GM23248 (cell line): ENCODE results near the gene SLC25A10. TPM values are rescaled to one million over a fixed set of nuclear protein-coding genes. Genes with fewer than 3 reads are reported as not detected.

Experiments
- DNase-seq: peaks from one replicate; pipeline ENCODE4 v3.0.0-alpha.2; 2015
- H2AFZ ChIP-seq: fragments of 200-600 bp; sonication (generic); 2 replicates; pipeline ENCODE4 v1.6.1; 2016; ENCODE audit warnings: antibody characterized with exemption
- H3F3A ChIP-seq: fragments of 200-600 bp; sonication (generic); 2 replicates; pipeline ENCODE4 v1.6.1; 2016; ENCODE audit warnings: mild to moderate bottlenecking, antibody characterized with exemption, mixed run types; ENCODE audit not compliant: insufficient read depth
- H3K27ac ChIP-seq: fragments of 200-600 bp; sonication (generic); 2 replicates; pipeline ENCODE4 v1.5.1; 2016; ENCODE audit warnings: mild to moderate bottlenecking
- H3K27me3 ChIP-seq: fragments of 200-600 bp; sonication (generic); replicated peaks from 2 replicates; pipeline ENCODE4 v1.6.1; 2016; ENCODE audit warnings: mild to moderate bottlenecking; ENCODE audit not compliant: insufficient read depth
- H3K36me3 ChIP-seq: fragments of 200-600 bp; sonication (generic); 2 replicates; pipeline ENCODE4 v1.6.1; 2016; ENCODE audit warnings: low read depth, mild to moderate bottlenecking
- H3K4me1 ChIP-seq: fragments of 200-600 bp; sonication (generic); 2 replicates; pipeline ENCODE4 v1.6.1; 2016; ENCODE audit warnings: mild to moderate bottlenecking; ENCODE audit not compliant: insufficient read depth
- H3K4me2 ChIP-seq: fragments of 200-600 bp; sonication (generic); one replicate; pipeline ENCODE4 v1.6.1; 2016; ENCODE audit warnings: mild to moderate bottlenecking; ENCODE audit not compliant: unreplicated experiment
- H3K4me3 ChIP-seq: fragments of 200-600 bp; sonication (generic); 2 replicates; pipeline ENCODE4 v1.5.1; 2016; ENCODE audit warnings: mild to moderate bottlenecking
- H3K79me2 ChIP-seq: fragments of 200-600 bp; sonication (generic); 2 replicates; pipeline ENCODE4 v1.6.1; 2016; ENCODE audit warnings: mild to moderate bottlenecking; ENCODE audit not compliant: insufficient read depth
- H3K9ac ChIP-seq: fragments of 200-600 bp; sonication (generic); 2 replicates; pipeline ENCODE4 v1.6.1; 2016; ENCODE audit warnings: mild to moderate bottlenecking
- H3K9me2 ChIP-seq: fragments of 200-600 bp; sonication (generic); 2 replicates; pipeline ENCODE4 v1.6.1; 2016; ENCODE audit warnings: mixed run types, mild to moderate bottlenecking, moderate library complexity; ENCODE audit not compliant: insufficient read depth
- H3K9me3 ChIP-seq: fragments of 200-600 bp; sonication (generic); one replicate; pipeline ENCODE4 v1.6.1; 2017; ENCODE audit warnings: low read depth
- H4K20me1 ChIP-seq: fragments of 200-600 bp; sonication (generic); 2 replicates; pipeline ENCODE4 v1.6.0; 2016; ENCODE audit not compliant: insufficient read depth
- EZH2 ChIP-seq: fragments of 200-600 bp; sonication (generic); IDR thresholded peaks from 2 replicates; pipeline ENCODE4 v1.6.1; 2018; ENCODE audit warnings: antibody characterized with exemption, mild to moderate bottlenecking; ENCODE audit not compliant: insufficient read depth, poor library complexity, severe bottlenecking
- EZH2phosphoT487 ChIP-seq: fragments of 200-600 bp; sonication (generic); IDR thresholded peaks from 2 replicates; pipeline ENCODE4 v1.6.1; 2018; ENCODE audit warnings: antibody characterized with exemption, moderate library complexity, mild to moderate bottlenecking, low read depth; ENCODE audit not compliant: insufficient read depth
- WGBS, 2 experiments: methylation state at CpG; one replicate each; pipeline ENCODE4 v1.1.6; 2015 to 2017; ENCODE audit warnings: low lambda C conversion rate in 2 of 2, low coverage in 1 of 2; ENCODE audit errors: missing lambda C conversion rate in 2 of 2; 5-methylcytosine and 5-hydroxymethylcytosine counted together
- in situ Hi-C: fragments of 300-500 bp; cut with MboI; formaldehyde crosslinking; loops from 2 replicates; pipeline ENCODE4 v1.15.0; 2020
- polyA plus RNA-seq: library from polyadenylated mRNA; unstranded; fragments of >200 nt; fragmentation: Nextera tagmentation; extraction: Ambion mirVana; gene quantifications from 2 replicates; pipeline ENCODE4 v1.2.1, GENCODE V29; 2016
- total RNA-seq: library from RNA; depleted of rRNA; stranded (reverse); fragments of >200 nt; shearing (Covaris generic); gene quantifications from 2 replicates; pipeline ENCODE4 v1.2.3, GENCODE V29; 2014

The SLC25A10 gene
- total and polyA plus RNA-seq, 2 experiments from 2014 or later = 12.5 to 16.9 TPM

- no peak for DNase-seq
- no peak overlapping the region for H3K27ac ChIP-seq
- H3K9me2 ChIP-seq = no peaks in the 10 kb centered on the region
- H3K27me3 ChIP-seq = no peaks in the 10 kb centered on the region
- no peak overlapping the region for H3K4me3 ChIP-seq
- 93 to 95% methylated on average over 39 to 40 of the region's 40 CpGs for WGBS, 2 experiments
- peaks cover 5% of the 10 kb centered on the region; the same call in 1 of the 2 replicates for H3F3A ChIP-seq
- H3K9ac ChIP-seq = no peak overlapping the region
- H3K4me1 ChIP-seq = no peaks in the 10 kb centered on the region
- peaks cover 17% of the 10 kb centered on the region; the same call in 1 of the 2 replicates for H3K36me3 ChIP-seq
- in situ Hi-C loops = no loop called here
- no peak overlapping the region for H2AFZ ChIP-seq
- no peak overlapping the region for H3K4me2 ChIP-seq
- TF ChIP-seq EZH2phosphoT487 (no peak), EZH2 (no peak)
- peaks cover 95% of the 10 kb centered on the region for H3K79me2 ChIP-seq
- no peaks in the 10 kb centered on the region for H3K9me3 ChIP-seq
- no peaks in the 10 kb centered on the region for H4K20me1 ChIP-seq
These were observed 15.7 kb upstream of the SLC25A10 start for GRCh38 chr17:81696218-81696941.

DNA sequence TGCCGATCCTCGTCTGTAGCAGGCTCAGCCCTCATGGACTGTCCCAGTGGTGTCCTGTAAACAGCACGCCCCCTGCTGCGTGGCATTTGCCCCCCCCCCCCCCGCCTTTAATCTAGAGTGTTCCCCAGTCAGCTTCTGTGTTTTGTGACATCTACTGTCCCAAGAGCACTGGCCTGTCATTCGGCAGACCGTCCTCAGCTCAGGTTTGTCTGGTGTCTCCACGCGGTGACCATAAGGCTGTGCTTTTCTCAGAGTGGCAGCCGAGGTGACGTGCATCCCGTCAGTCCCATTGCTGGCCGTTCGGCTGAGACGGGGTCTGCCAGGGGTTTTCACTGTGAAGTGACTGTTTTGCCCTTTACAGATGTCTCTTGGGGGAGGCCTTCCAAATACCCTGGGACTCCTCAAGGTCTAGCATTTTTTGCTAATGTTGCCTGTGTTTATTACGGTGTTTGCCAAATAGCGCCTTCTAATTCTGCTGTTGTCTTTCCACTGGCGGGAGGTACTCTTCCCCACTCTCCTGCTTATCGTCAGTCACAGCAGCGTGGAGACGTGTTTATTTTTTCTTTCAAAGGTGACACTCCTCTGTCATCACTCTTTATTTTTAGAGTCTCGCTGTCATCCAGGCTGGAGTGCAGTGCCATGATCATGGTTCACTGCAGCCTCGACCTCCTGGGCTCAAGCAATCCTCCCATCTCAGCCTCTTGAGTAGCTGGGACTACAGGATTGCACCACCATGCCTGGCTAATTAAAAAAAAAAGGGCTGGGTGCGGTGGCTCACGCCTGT is 14.6 kb upstream of the SLC25A10 start:
- in situ Hi-C loops = no loop called here
- H2AFZ ChIP-seq = no peak overlapping the region
- H3K27ac ChIP-seq = no peak overlapping the region
- peaks cover 9% of the 10 kb centered on the region; the same call in 1 of the 2 replicates for H3F3A ChIP-seq
- peaks cover 94% of the 10 kb centered on the region for H3K79me2 ChIP-seq
- no peaks in the 10 kb centered on the region for H3K9me3 ChIP-seq
- H4K20me1 ChIP-seq = no peaks in the 10 kb centered on the region
- H3K36me3 ChIP-seq = peaks cover 7% of the 10 kb centered on the region; the same call in 1 of the 2 replicates
- H3K4me3 ChIP-seq = no peak overlapping the region
- no peaks in the 10 kb centered on the region for H3K9me2 ChIP-seq
- peaks cover 8% of the 10 kb centered on the region; the same call in 1 of the 2 replicates for H3K4me1 ChIP-seq
- no peak overlapping the region for H3K4me2 ChIP-seq
- H3K27me3 ChIP-seq = no peaks in the 10 kb centered on the region
- 83 to 87% methylated on average over 25 of the region's 25 CpGs for WGBS, 2 experiments
- no peak for DNase-seq
- TF ChIP-seq EZH2 (no peak), EZH2phosphoT487 (no peak)
- H3K9ac ChIP-seq = no peak overlapping the region

- H3K4me1 ChIP-seq = peaks cover 14% of the 10 kb centered on the region; the same call in 1 of the 2 replicates
- H3F3A ChIP-seq = peaks cover 12% of the 10 kb centered on the region; the same call in 1 of the 2 replicates
- H3K27ac ChIP-seq = 0 out of 2 replicates have a peak overlapping the region, but pooled peaks have one; percentile 96
- peaks cover 7% of the 10 kb centered on the region; the same call in 1 of the 2 replicates for H3K36me3 ChIP-seq
- in situ Hi-C loops = no loop called here
- no peaks in the 10 kb centered on the region for H3K27me3 ChIP-seq
- DNase-seq = no peak
- peak overlapping the region; percentile 98 for H3K9ac ChIP-seq
- WGBS, 2 experiments = 79 to 83% methylated on average over 24 to 25 of the region's 25 CpGs
- TF ChIP-seq EZH2phosphoT487 = no peak
- TF ChIP-seq EZH2 = no peak
- H4K20me1 ChIP-seq = no peaks in the 10 kb centered on the region
- H3K9me3 ChIP-seq = no peaks in the 10 kb centered on the region
- H3K79me2 ChIP-seq = peaks cover 87% of the 10 kb centered on the region
- H2AFZ ChIP-seq = no peak overlapping the region
- H3K9me2 ChIP-seq = no peaks in the 10 kb centered on the region
- no peak overlapping the region for H3K4me2 ChIP-seq
- no peak overlapping the region for H3K4me3 ChIP-seq
These were observed 11.5 kb upstream of the SLC25A10 start for GRCh38 chr17:81700353-81701287.
